Body of pancreas (tissue), 4 donors: Measurements from ENCODE around the gene IZUMO4. TPM values are rescaled to one million over a fixed set of nuclear protein-coding genes. Genes with fewer than 3 reads are reported as not detected.

Experiments used
- ATAC-seq: fragments of 150-250 bp; one replicate; pipeline ENCODE4 v1.9.1; 2016
- DNase-seq, 4 donors: peaks; one replicate each; pipeline ENCODE4 v3.0.0-alpha.2; 2019
- H3K27ac ChIP-seq, 4 donors: fragments of 200-600 bp; sonication (generic); 1 replicate in 3 of 4; 2 replicates in 1 of 4; pipeline versions ENCODE4 v1.5.1 to v1.6.1; 2016 to 2019; ENCODE audit warnings: mild to moderate bottlenecking in 1 of 4, mixed read lengths in 1 of 4, moderate library complexity in 1 of 4
- H3K27me3 ChIP-seq, 2 donors: fragments of 200-600 bp; sonication (generic); one replicate each; pipeline ENCODE4 v1.6.0; 2016; ENCODE audit warnings: mild to moderate bottlenecking in 1 of 2
- H3K36me3 ChIP-seq, 2 donors: fragments of 200-600 bp; sonication (generic); replicated peaks in 1 of 2; 2 replicates each; pipeline ENCODE4 v1.5.1; 2016; ENCODE audit warnings: low read depth in 2 of 2; ENCODE audit not compliant: insufficient read depth in 1 of 2
- H3K4me1 ChIP-seq: fragments of 200-600 bp; sonication (generic); one replicate; pipeline ENCODE4 v1.6.0; 2016
- H3K4me3 ChIP-seq, 2 donors: fragments of 200-600 bp; sonication (generic); 1 replicate in 1 of 2; 2 replicates in 1 of 2; pipeline ENCODE4 v1.5.1; 2016 to 2019
- H3K9me3 ChIP-seq, 3 donors: fragments of 200-600 bp; sonication (generic); 1 replicate in 2 of 3; 2 replicates in 1 of 3; pipeline ENCODE4 v1.5.1; 2016
- POLR2A ChIP-seq, 3 donors: fragments of 450-650 bp; IDR thresholded peaks; one replicate each; pipeline ENCODE4 v1.6.1; 2016; ENCODE audit warnings: antibody characterized with exemption in 3 of 3, mild to moderate bottlenecking in 2 of 3
- WGBS, 2 donors: methylation state at CpG; one replicate each; pipeline ENCODE4 v1.1.5; 2017; 5-methylcytosine and 5-hydroxymethylcytosine counted together
- intact Hi-C: fragments of 100-400 bp; cut with DNase I; formaldehyde crosslinking; loops from one replicate; pipeline ENCODE4 v1.15.1; 2023
- total RNA-seq, 2 donors: library from RNA; depleted of rRNA; stranded (reverse); fragments of >200 nt; gene quantifications; one replicate each; pipeline ENCODE4 v1.1.0, GENCODE V29; 2016
- TF ChIP-seq, protein P1 (sequence below), 7 experiments: fragments of 450-650 bp in 4 of 7; fragments of 200-600 bp in 3 of 7; sonication (generic) in 3 of 7; IDR thresholded peaks; one replicate each; pipeline ENCODE4 v1.5.1; 2016 to 2019; ENCODE audit warnings: antibody characterized with exemption in 7 of 7

The IZUMO4 gene
- total RNA-seq, 2 donors from 2014 or later = 3.4 to 4.0 TPM

DNA sequence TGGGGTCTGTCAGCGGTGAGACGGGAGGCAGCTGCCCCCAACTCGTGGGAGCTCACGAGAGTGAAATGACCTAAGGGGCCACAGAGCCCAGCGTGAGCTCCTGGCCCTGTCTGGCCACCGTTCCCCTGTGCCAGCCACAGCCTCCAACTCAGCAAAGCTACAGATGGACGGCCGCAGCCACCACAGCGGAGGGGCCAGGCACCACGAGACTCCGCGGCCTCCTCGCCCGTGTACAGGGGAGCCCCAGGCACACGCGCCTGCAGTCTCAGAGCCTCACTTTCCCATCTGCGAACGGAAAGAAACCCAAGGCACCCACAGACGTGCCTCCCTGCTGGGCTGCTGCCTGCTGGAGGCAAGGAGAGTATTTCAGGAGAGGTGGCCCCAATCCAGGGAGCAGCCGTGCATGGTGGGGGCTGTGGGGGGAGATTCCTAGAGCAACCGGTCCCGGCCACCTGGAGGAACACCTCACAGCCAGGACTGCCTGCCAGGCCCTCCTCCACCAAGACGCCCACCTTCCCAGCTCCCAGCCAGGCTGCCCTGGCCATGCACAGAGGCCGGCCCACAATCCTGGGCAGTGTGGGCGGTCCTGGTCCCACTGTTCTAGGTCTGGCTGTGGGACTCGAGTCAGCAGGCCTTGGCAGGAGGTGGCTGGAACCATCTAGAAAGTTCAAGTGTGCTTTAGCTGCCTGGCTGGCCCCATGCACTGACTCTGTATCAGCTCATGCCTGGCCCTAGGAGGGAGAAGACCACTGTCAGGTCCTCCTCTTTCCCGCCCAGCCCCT is 47.6 kb upstream of the IZUMO4 start:
- no peak for ATAC-seq

DNA sequence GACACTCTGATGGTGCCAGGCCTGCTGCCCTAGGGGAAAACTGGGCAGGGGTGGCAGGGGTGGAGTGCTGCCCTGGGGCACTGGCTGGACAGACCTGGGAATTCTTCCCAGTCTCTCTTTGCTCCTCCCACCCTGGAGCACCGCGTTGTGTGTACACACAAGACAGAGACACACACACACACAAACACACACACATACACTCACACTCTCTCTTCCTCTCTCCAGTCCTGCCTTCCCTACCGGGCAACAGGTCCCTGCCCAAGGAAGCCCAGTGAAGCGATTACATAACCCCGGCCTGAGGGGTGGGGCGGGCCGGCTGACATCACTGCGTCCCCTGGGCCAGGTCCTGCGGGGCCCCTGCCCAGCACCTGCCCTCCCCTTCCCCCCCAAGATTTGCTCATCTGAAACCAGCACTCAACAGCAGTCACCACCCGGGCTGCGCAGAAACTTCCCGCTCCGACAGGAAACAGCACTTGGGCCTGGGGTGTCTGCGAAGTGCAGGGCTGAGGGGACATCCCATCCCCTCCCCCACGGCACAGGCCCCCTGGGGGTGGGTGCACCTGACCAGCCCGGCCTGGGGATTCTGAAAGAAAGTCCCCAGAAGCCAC is 46.9 kb upstream of the IZUMO4 start:
- DNase-seq (peak; percentile 95 to 96 (median 96)), ATAC-seq (peak; percentile 73)
- peak overlapping the region; percentile 89 to 100 (median 100) for H3K27ac ChIP-seq
- 1 to 3% methylated on average over 6 to 16 of the region's 16 CpGs for WGBS, 2 donors
- H3K4me3 ChIP-seq = peak overlapping the region; percentile 18 to 99
- H3K9me3 ChIP-seq = no peaks in the 10 kb centered on the region
- H3K27me3 ChIP-seq = no peaks in the 10 kb centered on the region
- intact Hi-C loops = no loop called here
- TF ChIP-seq, protein P1, sequence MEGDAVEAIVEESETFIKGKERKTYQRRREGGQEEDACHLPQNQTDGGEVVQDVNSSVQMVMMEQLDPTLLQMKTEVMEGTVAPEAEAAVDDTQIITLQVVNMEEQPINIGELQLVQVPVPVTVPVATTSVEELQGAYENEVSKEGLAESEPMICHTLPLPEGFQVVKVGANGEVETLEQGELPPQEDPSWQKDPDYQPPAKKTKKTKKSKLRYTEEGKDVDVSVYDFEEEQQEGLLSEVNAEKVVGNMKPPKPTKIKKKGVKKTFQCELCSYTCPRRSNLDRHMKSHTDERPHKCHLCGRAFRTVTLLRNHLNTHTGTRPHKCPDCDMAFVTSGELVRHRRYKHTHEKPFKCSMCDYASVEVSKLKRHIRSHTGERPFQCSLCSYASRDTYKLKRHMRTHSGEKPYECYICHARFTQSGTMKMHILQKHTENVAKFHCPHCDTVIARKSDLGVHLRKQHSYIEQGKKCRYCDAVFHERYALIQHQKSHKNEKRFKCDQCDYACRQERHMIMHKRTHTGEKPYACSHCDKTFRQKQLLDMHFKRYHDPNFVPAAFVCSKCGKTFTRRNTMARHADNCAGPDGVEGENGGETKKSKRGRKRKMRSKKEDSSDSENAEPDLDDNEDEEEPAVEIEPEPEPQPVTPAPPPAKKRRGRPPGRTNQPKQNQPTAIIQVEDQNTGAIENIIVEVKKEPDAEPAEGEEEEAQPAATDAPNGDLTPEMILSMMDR (IDR thresholded peaks at IDR 0.05) = no peak
- TF ChIP-seq POLR2A (IDR thresholded peaks at IDR 0.05) = peak; percentile 97 to 99 (median 99)
- H3K36me3 ChIP-seq = no peaks in the 10 kb centered on the region
- peaks cover 84% of the 10 kb centered on the region for H3K4me1 ChIP-seq

More for the DNA sequence above, 47.6 kb upstream of the IZUMO4 start:
- peaks cover 84% of the 10 kb centered on the region for H3K4me1 ChIP-seq
- intact Hi-C loops = no loop called here
- no peaks in the 10 kb centered on the region for H3K9me3 ChIP-seq
- peak in 3 of 4 donors; percentile 32 to 64 (median 61) for DNase-seq
- H3K27me3 ChIP-seq = no peaks in the 10 kb centered on the region
- WGBS, 2 donors = 17% methylated on average over 27 of the region's 27 CpGs; no CpG with 5 or more reads in 1 of the 2 donors
- TF ChIP-seq, protein P1 (IDR thresholded peaks at IDR 0.05) = no peak
- no peak for TF ChIP-seq POLR2A (IDR thresholded peaks at IDR 0.05)
- peak overlapping the region; percentile 89 to 100 (median 100) for H3K27ac ChIP-seq
- H3K4me3 ChIP-seq = peak overlapping the region; percentile 18 to 28
- no peaks in the 10 kb centered on the region for H3K36me3 ChIP-seq

DNA sequence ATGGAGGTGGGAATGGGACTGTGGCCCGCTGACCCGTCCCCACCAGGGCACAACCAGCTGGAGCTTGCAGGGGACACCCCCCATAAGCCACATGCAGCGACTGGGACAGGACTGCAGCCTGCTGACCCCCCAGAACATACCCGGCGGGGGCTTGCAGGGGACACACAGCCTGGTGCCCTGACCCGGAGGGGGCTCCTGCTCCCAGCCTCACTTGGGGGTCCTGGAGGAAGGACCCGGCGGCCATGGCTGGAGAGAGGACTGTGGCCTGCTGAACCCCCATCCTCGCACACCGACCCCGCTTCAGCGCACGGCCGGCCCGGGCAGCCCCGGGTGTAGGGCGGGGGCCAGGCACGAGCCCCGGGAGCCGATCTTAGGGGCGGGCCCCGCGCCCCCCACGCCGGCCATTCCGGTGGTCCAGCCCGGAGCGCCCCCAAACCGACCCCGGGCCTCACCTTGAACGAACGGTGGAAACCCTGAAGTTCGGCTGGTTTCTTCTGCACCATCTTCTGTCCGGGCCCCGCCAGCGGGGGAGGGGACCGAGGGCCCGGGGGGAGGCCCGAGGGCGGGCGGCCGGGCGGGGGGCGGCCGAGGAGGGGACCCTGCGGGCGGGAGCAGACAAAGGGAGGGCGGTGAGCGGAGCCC is 46.2 kb upstream of the IZUMO4 start:
- TF ChIP-seq POLR2A (IDR thresholded peaks at IDR 0.05) = no peak
- TF ChIP-seq, protein P1 (IDR thresholded peaks at IDR 0.05) = no peak
- peak overlapping the region; percentile 18 to 99 for H3K4me3 ChIP-seq
- ATAC-seq (peak; percentile 9), DNase-seq (peak in 1 of 4 donors; percentile 38)
- H3K9me3 ChIP-seq = no peaks in the 10 kb centered on the region
- H3K4me1 ChIP-seq = peaks cover 82% of the 10 kb centered on the region
- intact Hi-C loops = no loop called here
- peak overlapping the region; percentile 89 to 100 (median 100) for H3K27ac ChIP-seq
- H3K36me3 ChIP-seq = no peaks in the 10 kb centered on the region
- no peaks in the 10 kb centered on the region for H3K27me3 ChIP-seq
- WGBS, 2 donors = 1% methylated on average over 26 of the region's 49 CpGs; no CpG with 5 or more reads in 1 of the 2 donors

DNA sequence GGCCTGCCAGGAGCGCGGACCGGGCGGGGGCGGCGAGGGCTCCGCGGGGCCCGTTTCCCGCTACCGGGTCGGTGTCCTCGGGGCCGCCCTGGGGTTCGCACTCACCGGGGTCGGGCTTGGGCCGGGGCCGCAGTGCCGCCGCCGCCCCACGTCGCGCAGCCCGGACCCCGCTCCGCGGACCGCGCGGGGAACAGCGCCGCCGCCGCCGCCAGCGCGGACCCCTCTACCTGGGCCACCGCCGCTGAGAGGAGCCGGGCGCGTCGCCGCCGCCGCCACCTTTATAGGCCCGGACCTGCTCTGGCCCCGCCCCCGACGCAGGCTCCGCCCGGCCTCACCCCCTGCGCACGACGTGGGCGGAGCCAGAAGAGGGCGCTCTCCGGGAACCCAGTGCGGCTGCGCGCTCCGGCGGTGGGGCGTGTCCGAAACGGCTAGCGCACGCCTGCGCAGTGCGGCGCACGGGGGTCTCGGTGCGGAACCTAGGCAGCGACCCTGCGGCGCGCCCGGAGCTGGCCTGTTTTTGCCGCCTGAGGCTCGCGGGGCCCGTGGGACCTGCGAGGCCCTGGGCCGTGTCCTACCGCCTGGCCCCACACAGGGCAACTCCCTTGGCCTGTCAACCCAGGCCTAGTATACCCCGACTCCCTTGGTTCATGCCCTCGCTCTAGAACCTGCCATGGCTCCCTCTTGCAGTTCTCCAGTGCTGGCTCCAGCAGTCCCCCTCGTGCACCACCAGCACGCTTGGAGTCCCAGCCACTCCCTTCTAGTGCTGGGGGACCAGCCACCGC is 45.5 kb upstream of the IZUMO4 start, which contains the start of gene MKNK2:
Gene MKNK2 (minus strand): TSS at position 254 of the 782 bp plus-strand sequence. CDS start 393 bp downstream, outside the sequence.
- intact Hi-C loops = no loop called here
- peak within 1 kb of the TSS; percentile 18 to 99 for H3K4me3 ChIP-seq
- no peaks in the 10 kb centered on the region for H3K9me3 ChIP-seq
- H3K36me3 ChIP-seq = no peaks in the 10 kb centered on the region
- DNase-seq (peak; percentile 88 to 93 (median 92)), ATAC-seq (peak; percentile 69)
- peak; percentile 92 to 99 (median 96) for TF ChIP-seq POLR2A (IDR thresholded peaks at IDR 0.05)
- TF ChIP-seq, protein P1 (IDR thresholded peaks at IDR 0.05) = peak; percentile 38 to 81 (median 45)
- H3K27ac ChIP-seq = peak within 1 kb of the TSS; percentile 89 to 100 (median 100)
- H3K27me3 ChIP-seq = no peaks in the 10 kb centered on the region
- 4 to 37% methylated on average over 4 to 58 of the region's 93 CpGs for WGBS, 2 donors
- peaks cover 80% of the 10 kb centered on the region for H3K4me1 ChIP-seq
